Nephron (organoid): Measurements from ENCODE around the gene HNRNPH1.

Source experiments
- H3K27ac Mint-ChIP-seq, 3 experiments: 2 replicates each; pipeline ENCODE4 v1.8.0; 2020; ENCODE audit warnings: mixed read lengths in 3 of 3, mild to moderate bottlenecking in 2 of 3, moderate library complexity in 1 of 3
- H3K27me3 Mint-ChIP-seq: 2 replicates; pipeline ENCODE4 v1.8.0; 2021; ENCODE audit warnings: low read depth, mild to moderate bottlenecking, moderate library complexity, mixed read lengths
- H3K36me3 Mint-ChIP-seq: 2 replicates; pipeline ENCODE4 v1.8.0; 2020; ENCODE audit warnings: low read depth, mixed read lengths
- H3K4me1 Mint-ChIP-seq: 2 replicates; pipeline ENCODE4 v1.8.0; 2020; ENCODE audit warnings: mixed read lengths
- H3K4me3 Mint-ChIP-seq, 3 experiments: 2 replicates each; pipeline ENCODE4 v1.8.0; 2020; ENCODE audit warnings: mild to moderate bottlenecking in 3 of 3, mixed read lengths in 3 of 3, moderate library complexity in 2 of 3
- H3K9me3 Mint-ChIP-seq: 2 replicates; pipeline ENCODE4 v1.8.0; 2020; ENCODE audit warnings: mixed read lengths
- TF ChIP-seq, protein P1 (sequence below), 3 experiments: fragments of 200-600 bp; sonication (generic); IDR thresholded peaks; one replicate each; pipeline ENCODE4 v1.5.0; 2021; ENCODE audit warnings: antibody characterized with exemption in 3 of 3; ENCODE audit not compliant: unreplicated experiment in 3 of 3

The HNRNPH1 gene

DNA sequence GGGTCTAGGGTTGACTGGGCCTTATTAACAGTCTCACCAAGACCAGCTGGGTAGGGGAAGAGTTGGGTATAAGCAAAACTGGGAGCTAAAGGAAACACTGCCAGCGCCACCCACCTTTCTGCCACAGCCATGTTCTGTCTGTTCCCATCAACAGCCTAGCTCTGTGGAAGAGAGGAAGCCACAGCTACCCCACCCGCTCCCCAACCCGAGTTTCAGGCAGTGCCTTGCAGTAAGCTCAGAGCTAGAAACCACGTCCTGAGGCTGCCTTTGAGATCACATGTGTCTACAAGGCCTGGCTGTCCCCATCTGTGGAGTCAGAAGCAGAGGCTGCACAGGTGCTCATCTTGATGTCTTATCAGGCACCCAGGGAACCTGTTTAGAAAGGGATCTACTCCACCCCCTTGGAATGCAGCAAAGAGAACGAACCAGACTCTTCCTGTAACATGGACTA lies 15.3 kb downstream of the HNRNPH1 start:
- H3K9me3 Mint-ChIP-seq = no peaks in the 10 kb centered on the region
- H3K27ac Mint-ChIP-seq = peak overlapping the region; percentile 34 to 55 (median 35)
- TF ChIP-seq, protein P1, sequence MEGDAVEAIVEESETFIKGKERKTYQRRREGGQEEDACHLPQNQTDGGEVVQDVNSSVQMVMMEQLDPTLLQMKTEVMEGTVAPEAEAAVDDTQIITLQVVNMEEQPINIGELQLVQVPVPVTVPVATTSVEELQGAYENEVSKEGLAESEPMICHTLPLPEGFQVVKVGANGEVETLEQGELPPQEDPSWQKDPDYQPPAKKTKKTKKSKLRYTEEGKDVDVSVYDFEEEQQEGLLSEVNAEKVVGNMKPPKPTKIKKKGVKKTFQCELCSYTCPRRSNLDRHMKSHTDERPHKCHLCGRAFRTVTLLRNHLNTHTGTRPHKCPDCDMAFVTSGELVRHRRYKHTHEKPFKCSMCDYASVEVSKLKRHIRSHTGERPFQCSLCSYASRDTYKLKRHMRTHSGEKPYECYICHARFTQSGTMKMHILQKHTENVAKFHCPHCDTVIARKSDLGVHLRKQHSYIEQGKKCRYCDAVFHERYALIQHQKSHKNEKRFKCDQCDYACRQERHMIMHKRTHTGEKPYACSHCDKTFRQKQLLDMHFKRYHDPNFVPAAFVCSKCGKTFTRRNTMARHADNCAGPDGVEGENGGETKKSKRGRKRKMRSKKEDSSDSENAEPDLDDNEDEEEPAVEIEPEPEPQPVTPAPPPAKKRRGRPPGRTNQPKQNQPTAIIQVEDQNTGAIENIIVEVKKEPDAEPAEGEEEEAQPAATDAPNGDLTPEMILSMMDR (IDR thresholded peaks at IDR 0.05; ENCODE audit: unreplicated experiment in 3 of 3) = no peak

DNA sequence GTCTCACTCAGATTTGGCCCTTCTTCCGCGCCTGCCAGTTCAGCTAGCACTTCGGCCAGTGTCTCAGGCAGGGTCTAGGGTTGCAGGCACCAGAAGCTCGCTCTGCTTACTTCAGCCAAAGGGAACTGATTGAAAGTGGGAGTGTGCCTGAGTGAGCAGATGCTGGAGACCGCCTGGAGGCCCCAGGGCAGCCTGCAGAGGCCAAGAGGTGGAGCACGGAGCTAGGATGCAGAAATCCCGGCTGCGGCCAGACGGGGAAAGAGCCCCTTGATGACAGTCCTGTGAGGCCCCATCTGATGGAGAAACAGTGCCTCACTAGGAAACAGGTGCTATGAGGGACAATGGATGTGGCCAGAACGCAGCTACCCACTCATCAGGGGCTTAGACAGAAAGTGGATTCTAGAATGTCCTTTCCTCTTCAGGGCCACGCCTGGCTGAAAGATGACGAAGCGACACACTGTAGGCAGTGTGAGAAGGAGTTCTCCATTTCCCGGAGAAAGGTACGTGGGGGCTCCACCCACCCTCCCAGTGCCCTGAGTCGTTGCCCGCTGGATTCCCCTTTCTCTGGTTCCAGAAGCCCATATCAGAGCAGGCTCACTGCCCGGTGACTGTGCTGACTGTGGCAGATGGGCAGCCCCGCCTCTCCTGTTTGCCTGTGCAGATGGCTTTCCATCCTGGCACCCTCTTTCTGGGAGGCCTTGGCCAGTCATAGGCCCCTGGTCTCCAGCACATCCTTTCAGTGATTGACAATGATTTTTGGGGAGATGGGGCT lies 16.1 kb downstream of the HNRNPH1 start:
- no peaks in the 10 kb centered on the region for H3K27me3 Mint-ChIP-seq
- H3K4me3 Mint-ChIP-seq = no peak overlapping the region
- H3K4me1 Mint-ChIP-seq = peaks cover 30% of the 10 kb centered on the region
- H3K9me3 Mint-ChIP-seq = no peaks in the 10 kb centered on the region
- H3K36me3 Mint-ChIP-seq = peaks cover 59% of the 10 kb centered on the region
- TF ChIP-seq, protein P1 (IDR thresholded peaks at IDR 0.05; ENCODE audit: unreplicated experiment in 3 of 3) = no peak
- peak overlapping the region; percentile 34 to 55 (median 35) for H3K27ac Mint-ChIP-seq

More for the DNA sequence above, 15.3 kb downstream of the HNRNPH1 start:
- H3K36me3 Mint-ChIP-seq = peaks cover 62% of the 10 kb centered on the region
- no peaks in the 10 kb centered on the region for H3K27me3 Mint-ChIP-seq
- H3K4me3 Mint-ChIP-seq = no peak overlapping the region
- peaks cover 37% of the 10 kb centered on the region for H3K4me1 Mint-ChIP-seq

DNA sequence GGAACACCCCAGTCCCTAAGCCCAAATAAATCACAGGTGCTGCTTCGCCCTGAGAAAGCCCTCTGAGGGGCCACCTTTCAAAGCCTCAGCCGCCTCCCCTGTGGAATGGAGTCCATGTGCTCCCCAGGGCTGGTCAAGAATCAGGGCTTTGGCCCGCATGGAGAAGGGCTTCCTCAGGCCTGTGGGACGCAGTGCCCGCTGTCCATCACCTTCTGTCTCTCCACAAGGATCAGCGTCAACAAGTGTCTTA lies 16.6 kb downstream of the HNRNPH1 start:
- no peak overlapping the region for H3K4me3 Mint-ChIP-seq
- TF ChIP-seq, protein P1 (IDR thresholded peaks at IDR 0.05; ENCODE audit: unreplicated experiment in 3 of 3) = no peak
- no peaks in the 10 kb centered on the region for H3K9me3 Mint-ChIP-seq
- peaks cover 27% of the 10 kb centered on the region for H3K4me1 Mint-ChIP-seq
- peaks cover 58% of the 10 kb centered on the region for H3K36me3 Mint-ChIP-seq
- peak overlapping the region; percentile 34 to 51 (median 35) for H3K27ac Mint-ChIP-seq
- no peaks in the 10 kb centered on the region for H3K27me3 Mint-ChIP-seq

- H3K4me1 Mint-ChIP-seq = peaks cover 23% of the 10 kb centered on the region
- TF ChIP-seq, protein P1 (IDR thresholded peaks at IDR 0.05; ENCODE audit: unreplicated experiment in 3 of 3) = no peak
- H3K27me3 Mint-ChIP-seq = no peaks in the 10 kb centered on the region
- peak overlapping the region; percentile 35 to 49 (median 49) for H3K27ac Mint-ChIP-seq
- H3K4me3 Mint-ChIP-seq = no peak overlapping the region
- no peaks in the 10 kb centered on the region for H3K9me3 Mint-ChIP-seq
- H3K36me3 Mint-ChIP-seq = peaks cover 54% of the 10 kb centered on the region
Observed at GRCh38 chr5:179606071-179606909, 17.2 kb downstream of the HNRNPH1 start.

GRCh38 chr5:179605026-179605833 lies 18.2 kb downstream of the HNRNPH1 start:
- Mint-ChIP-seq H3K9me3 (no peaks in the 10 kb centered on the region), H3K27me3 (no peaks in the 10 kb centered on the region), H3K4me3 (no peak overlapping the region), H3K27ac (peak overlapping the region; percentile 28 to 49 (median 49)), H3K36me3 (peaks cover 44% of the 10 kb centered on the region), H3K4me1 (peaks cover 15% of the 10 kb centered on the region)
- TF ChIP-seq, protein P1 (IDR thresholded peaks at IDR 0.05; ENCODE audit: unreplicated experiment in 3 of 3) = no peak
